Left lung (tissue), 10 donors: ENCODE measurements around the gene C14orf93. TPM values are rescaled to one million over a fixed set of nuclear protein-coding genes. Genes with fewer than 3 reads are reported as not detected.
"Not testable (repeated sequence)": the region's sequence is repeated elsewhere in the genome, so short reads cannot be mapped to it uniquely, and the experiment has no call there.

Experiments used
- ATAC-seq: fragments of 200-7000 bp; cut with Tn5 transposase; one replicate; pipeline ENCODE4 v1.9.1; 2020; ENCODE audit warnings: moderate library complexity
- DNase-seq, 4 donors: peaks; one replicate each; pipeline ENCODE4 v3.0.0-alpha.2; 2013 to 2020
- H3K27ac ChIP-seq, 2 donors: fragments of 200-600 bp; sonication (generic) in 1 of 2; one replicate each; pipeline versions ENCODE4 v1.5.0 to v1.8.0; 2020 to 2021
- H3K27me3 ChIP-seq, 2 donors: fragments of 200-600 bp; sonication (generic) in 1 of 2; one replicate each; pipeline versions ENCODE4 v1.5.0 to v1.8.0; 2020 to 2021
- H3K36me3 ChIP-seq, 2 donors: fragments of 200-600 bp; sonication (generic) in 1 of 2; one replicate each; pipeline versions ENCODE4 v1.5.0 to v1.8.0; 2020 to 2021
- H3K4me1 ChIP-seq, 2 donors: fragments of 200-600 bp; one replicate each; pipeline ENCODE4 v1.8.0; 2021
- H3K4me3 ChIP-seq, 2 donors: fragments of 200-600 bp; sonication (generic) in 1 of 2; one replicate each; pipeline versions ENCODE4 v1.5.0 to v1.8.0; 2020 to 2021; ENCODE audit warnings: mild to moderate bottlenecking in 1 of 2
- H3K9me3 ChIP-seq, 2 donors: fragments of 200-600 bp; sonication (generic) in 1 of 2; one replicate each; pipeline versions ENCODE4 v1.5.0 to v1.8.0; 2020 to 2021
- intact Hi-C, 2 donors: fragments of 100-400 bp; cut with DNase I; formaldehyde crosslinking; loops; one replicate each; pipeline versions ENCODE4 v1.11.2 to v1.14.2; 2022
- polyA plus RNA-seq, 6 donors: library from polyadenylated mRNA; unstranded; fragments of 120-200 nt; gene quantifications; one replicate each; pipeline ENCODE4 v1.2.1, GENCODE V29; 2013; ENCODE audit not compliant: insufficient read length in 6 of 6
- total RNA-seq, 2 donors: library from RNA; stranded (reverse); fragmentation: NEBNext Ultra II Directional; extraction: Animal tissue kit (Norgen Biotek cat#: 25700); gene quantifications; one replicate each; pipeline ENCODE4 v1.2.1, GENCODE V29; 2021
- TF ChIP-seq, protein P1 (sequence below), 2 donors: fragments of 200-600 bp; sonication (generic) in 1 of 2; IDR thresholded peaks; one replicate each; pipeline versions ENCODE4 v1.5.0 to v1.8.0; 2021; ENCODE audit warnings: antibody characterized with exemption in 2 of 2
- donor health status: DM: no; HTN: yes; CAD: no.
- donor health status: DM: no; HTN: no; CAD: no.

C14orf93 gene
- total and polyA plus RNA-seq, 8 donors, result 8.3 to 24.0 (median 21.3) TPM

DNA sequence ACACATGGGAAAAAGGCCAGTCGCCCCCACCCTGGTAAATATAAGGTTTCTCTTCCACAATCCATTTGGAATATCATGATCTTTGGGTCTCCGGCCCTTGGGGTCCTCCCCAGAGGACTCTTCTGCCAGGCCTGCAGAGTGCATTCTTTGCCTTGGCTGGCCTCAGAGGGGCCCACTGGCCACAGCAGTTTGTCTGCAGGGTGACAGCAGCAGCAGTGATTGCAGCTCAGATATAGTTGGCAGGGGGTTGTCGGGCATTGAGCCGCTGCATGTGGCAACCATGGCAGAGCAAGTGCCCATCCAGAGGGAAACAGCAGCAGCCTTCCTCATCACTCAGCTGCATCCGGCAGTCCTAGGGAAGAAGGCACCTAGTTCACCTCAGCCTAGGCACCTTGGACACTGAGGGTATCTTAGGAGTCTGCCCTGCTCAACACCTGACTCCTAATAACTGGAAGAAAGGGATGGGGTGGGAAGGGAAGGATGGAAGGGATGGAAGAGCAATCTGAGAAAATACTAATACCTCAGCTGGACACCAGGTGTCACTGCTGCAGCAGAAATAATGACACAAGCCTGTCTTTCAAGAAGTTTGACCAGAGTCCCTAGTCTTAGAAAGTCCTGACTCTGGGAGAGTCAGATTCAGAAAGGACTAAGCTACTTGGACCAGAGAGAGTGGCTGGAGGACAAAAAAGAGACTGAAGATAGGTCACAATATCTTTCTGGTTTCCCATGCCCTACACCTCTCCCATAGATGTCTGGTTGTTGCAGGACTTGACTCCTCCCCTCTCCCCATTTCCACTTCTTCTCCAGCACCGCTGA is 36.5 kb downstream of the C14orf93 start:
- DNase-seq (peak in 2 of 4 donors; percentile 41 to 65), ATAC-seq (peak; percentile 47)
- Histone ChIP-seq H3K36me3 (peaks cover 0 to 15% of the 10 kb centered on the region in 2 donors), H3K27ac (no peak overlapping the region), H3K4me3 (no peak overlapping the region), H3K27me3 (no peaks in the 10 kb centered on the region), H3K4me1 (peaks cover 17% of the 10 kb centered on the region in 2 donors), H3K9me3 (no peaks in the 10 kb centered on the region)
- intact Hi-C loops, result no loop called here
- TF ChIP-seq, protein P1, sequence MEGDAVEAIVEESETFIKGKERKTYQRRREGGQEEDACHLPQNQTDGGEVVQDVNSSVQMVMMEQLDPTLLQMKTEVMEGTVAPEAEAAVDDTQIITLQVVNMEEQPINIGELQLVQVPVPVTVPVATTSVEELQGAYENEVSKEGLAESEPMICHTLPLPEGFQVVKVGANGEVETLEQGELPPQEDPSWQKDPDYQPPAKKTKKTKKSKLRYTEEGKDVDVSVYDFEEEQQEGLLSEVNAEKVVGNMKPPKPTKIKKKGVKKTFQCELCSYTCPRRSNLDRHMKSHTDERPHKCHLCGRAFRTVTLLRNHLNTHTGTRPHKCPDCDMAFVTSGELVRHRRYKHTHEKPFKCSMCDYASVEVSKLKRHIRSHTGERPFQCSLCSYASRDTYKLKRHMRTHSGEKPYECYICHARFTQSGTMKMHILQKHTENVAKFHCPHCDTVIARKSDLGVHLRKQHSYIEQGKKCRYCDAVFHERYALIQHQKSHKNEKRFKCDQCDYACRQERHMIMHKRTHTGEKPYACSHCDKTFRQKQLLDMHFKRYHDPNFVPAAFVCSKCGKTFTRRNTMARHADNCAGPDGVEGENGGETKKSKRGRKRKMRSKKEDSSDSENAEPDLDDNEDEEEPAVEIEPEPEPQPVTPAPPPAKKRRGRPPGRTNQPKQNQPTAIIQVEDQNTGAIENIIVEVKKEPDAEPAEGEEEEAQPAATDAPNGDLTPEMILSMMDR (IDR thresholded peaks at IDR 0.05), result peak; percentile 60 to 63

GRCh38 chr14:22972313-22972930 is 37.5 kb downstream of the C14orf93 start:
- Histone ChIP-seq H3K27ac (no peak overlapping the region), H3K4me3 (no peak overlapping the region), H3K36me3 (peaks cover 0 to 15% of the 10 kb centered on the region in 2 donors), H3K4me1 (peaks cover 10 to 15% of the 10 kb centered on the region in 2 donors), H3K27me3 (no peaks in the 10 kb centered on the region), H3K9me3 (no peaks in the 10 kb centered on the region)
- TF ChIP-seq, protein P1 (IDR thresholded peaks at IDR 0.05), result no peak
- DNase-seq, result no peak
- intact Hi-C loops, result no loop called here
- no peak for ATAC-seq

GRCh38 chr14:22971152-22971551 is 38.8 kb downstream of the C14orf93 start:
- Histone ChIP-seq H3K36me3 (peaks cover 0 to 15% of the 10 kb centered on the region in 2 donors), H3K4me3 (no peak overlapping the region), H3K9me3 (no peaks in the 10 kb centered on the region), H3K4me1 (peaks cover 0 to 9% of the 10 kb centered on the region in 2 donors), H3K27ac (no peak overlapping the region), H3K27me3 (no peaks in the 10 kb centered on the region)
- intact Hi-C loops, result no loop called here
- DNase-seq, result no peak
- TF ChIP-seq, protein P1 (IDR thresholded peaks at IDR 0.05), result no peak
- ATAC-seq, result no peak

DNA sequence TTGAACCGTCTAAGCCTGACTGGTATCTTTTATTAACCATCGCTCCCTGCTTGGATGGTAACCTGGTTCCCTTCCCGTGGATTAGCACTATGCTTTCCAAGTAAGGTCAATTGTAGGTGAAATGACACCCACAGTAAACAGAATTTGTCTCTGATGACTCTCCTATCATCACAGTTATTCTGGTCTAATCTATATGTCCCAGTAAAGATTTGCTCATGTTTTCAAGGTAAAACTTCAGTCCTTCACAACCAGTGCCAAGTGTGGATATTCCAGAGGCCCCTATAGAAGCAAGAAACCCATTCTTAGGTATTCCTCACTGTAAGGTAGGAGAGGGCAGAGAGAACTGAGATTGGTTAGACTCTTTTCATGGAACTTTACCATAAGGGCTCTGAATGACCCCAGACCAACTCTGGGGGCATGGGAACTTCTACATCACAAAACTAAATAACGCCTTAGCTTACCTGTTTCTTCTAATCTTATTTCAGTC is 43.1 kb downstream of the C14orf93 start:
- Histone ChIP-seq H3K27ac (no peak overlapping the region), H3K27me3 (no peaks in the 10 kb centered on the region), H3K4me3 (no peak overlapping the region), H3K4me1 (no peaks in the 10 kb centered on the region), H3K36me3 (peaks cover 0 to 4% of the 10 kb centered on the region in 2 donors), H3K9me3 (no peaks in the 10 kb centered on the region)
- TF ChIP-seq, protein P1 (IDR thresholded peaks at IDR 0.05), result no peak
- DNase-seq (no peak), ATAC-seq (no peak)
- intact Hi-C loops, result no loop called here

GRCh38 chr14:22965916-22966782 is 43.8 kb downstream of the C14orf93 start:
- H3K27me3 ChIP-seq, H3K4me1 ChIP-seq, intact Hi-C loops, DNase-seq, ATAC-seq, H3K36me3 ChIP-seq, H3K9me3 ChIP-seq, H3K4me3 ChIP-seq, H3K27ac ChIP-seq: not testable (repeated sequence)
